H1 (cell line): Measurements from ENCODE around the gene DOK1. TPM values are rescaled to one million over a fixed set of nuclear protein-coding genes. Genes with fewer than 3 reads are reported as not detected.

ENCODE experiments used
- CTCF ChIA-PET: fragments of 300-600 bp; sonication (Branson Sonifier 250); formaldehyde crosslinking; loops from one replicate; lab custom pipeline; 2021; ENCODE audit not compliant: partially characterized antibody; lab: Charles Lee
- POLR2A ChIA-PET: fragments of 300-600 bp; sonication (Branson Sonifier 250); formaldehyde crosslinking; loops from one replicate; lab custom pipeline; 2021; ENCODE audit warnings: inconsistent platforms; ENCODE audit not compliant: partially characterized antibody; lab: Charles Lee
- DNase-seq, 2 experiments: peaks; one replicate each; pipeline versions ENCODE4 v3.0.0 to v3.0.0-alpha.2; 2010 to 2022; ENCODE audit warnings: low spot score in 2 of 2, low read depth in 1 of 2, mixed read lengths in 1 of 2
- FAIRE-seq: peaks from 2 replicates; lab custom pipeline; 2011; peaks lifted over from hg19 to GRCh38; lab: Jason Lieb, UNC
- H2AFZ ChIP-seq: 2 replicates; pipeline ENCODE4 v1.8.1; 2012; ENCODE audit warnings: low read length, inconsistent platforms
- H2AK5ac ChIP-seq: 2 replicates; pipeline ENCODE4 v1.6.1; 2013; ENCODE audit warnings: low read depth, low read length
- H2BK120ac ChIP-seq: replicated peaks from 2 replicates; pipeline ENCODE3; 2013; ENCODE audit warnings: low read depth, low read length, inconsistent platforms
- H2BK12ac ChIP-seq: 2 replicates; pipeline ENCODE4 v1.6.1; 2013; ENCODE audit warnings: low read depth, low read length
- H2BK15ac ChIP-seq: 2 replicates; pipeline ENCODE4 v1.6.1; 2013; ENCODE audit warnings: low read length
- H2BK20ac ChIP-seq: 2 replicates; pipeline ENCODE4 v1.6.1; 2013; ENCODE audit warnings: low read length
- H2BK5ac ChIP-seq: 2 replicates; pipeline ENCODE4 v1.6.1; 2013; ENCODE audit warnings: low read depth, low read length
- H3K14ac ChIP-seq: 2 replicates; pipeline ENCODE4 v1.6.1; 2013; ENCODE audit warnings: inconsistent platforms; ENCODE audit not compliant: insufficient read length
- H3K18ac ChIP-seq: 2 replicates; pipeline ENCODE4 v1.6.1; 2013; ENCODE audit warnings: low read length; ENCODE audit errors: extremely low read depth
- H3K23ac ChIP-seq: 2 replicates; pipeline ENCODE4 v1.6.1; 2013; ENCODE audit warnings: inconsistent platforms; ENCODE audit not compliant: insufficient read length
- H3K23me2 ChIP-seq: 2 replicates; pipeline ENCODE4 v1.6.1; 2013; ENCODE audit warnings: low read depth, low read length
- H3K27ac ChIP-seq: 2 replicates; pipeline ENCODE4 v1.6.1; 2011; ENCODE audit warnings: low read depth, low read length, inconsistent platforms
- H3K27me3 ChIP-seq, 4 experiments: replicated peaks in 1 of 4; 1 replicate in 1 of 4; 2 replicates in 3 of 4; pipeline versions ENCODE4 v1.6.1 to v1.8.1; 2011 to 2013; ENCODE audit warnings: low read length in 3 of 4, mild to moderate bottlenecking in 3 of 4, inconsistent platforms in 2 of 4, mixed read lengths in 2 of 4, moderate library complexity in 1 of 4; ENCODE audit not compliant: control insufficient read depth in 3 of 4, insufficient read depth in 3 of 4; ENCODE audit errors: extremely low read depth in 1 of 4
- H3K36me3 ChIP-seq, 4 experiments: 2 replicates each; pipeline versions ENCODE4 v1.6.1 to v1.8.1; 2011 to 2013; ENCODE audit warnings: mild to moderate bottlenecking in 4 of 4, low read length in 3 of 4, moderate library complexity in 2 of 4, control low read depth in 1 of 4, inconsistent platforms in 1 of 4; ENCODE audit not compliant: insufficient read depth in 4 of 4, control insufficient read depth in 2 of 4
- H3K4ac ChIP-seq: replicated peaks from 2 replicates; pipeline ENCODE3; 2013; ENCODE audit warnings: low read length, low read depth, mixed read lengths, inconsistent platforms; ENCODE audit not compliant: insufficient read length
- H3K4me1 ChIP-seq, 4 experiments: replicated peaks in 1 of 4; 1 replicate in 1 of 4; 2 replicates in 3 of 4; pipeline versions ENCODE4 v1.6.1 to v1.8.1; 2011 to 2013; ENCODE audit warnings: low read length in 3 of 4, inconsistent platforms in 2 of 4, mixed read lengths in 1 of 4; ENCODE audit not compliant: insufficient read depth in 4 of 4, control insufficient read depth in 3 of 4
- H3K4me2 ChIP-seq, 2 experiments: 2 replicates each; pipeline versions ENCODE4 v1.6.1 to v1.8.1; 2011 to 2013; ENCODE audit warnings: low read depth in 2 of 2, low read length in 2 of 2, control low read depth in 1 of 2, inconsistent platforms in 1 of 2, mild to moderate bottlenecking in 1 of 2; ENCODE audit not compliant: insufficient read depth in 1 of 2
- H3K4me3 ChIP-seq, 4 experiments: fragments of 200-600, 300-600 bp in 1 of 4; sonication (generic), shearing (Covaris generic), sonication (Bioruptor Twin) in 1 of 4; 2 replicates each; pipeline versions ENCODE4 v1.5.1 to v1.8.1; 2011 to 2016; ENCODE audit warnings: low read length in 4 of 4, low read depth in 3 of 4, control low read depth in 2 of 4, inconsistent platforms in 2 of 4, mild to moderate bottlenecking in 2 of 4, mixed read lengths in 1 of 4, moderate library complexity in 1 of 4; ENCODE audit not compliant: insufficient read depth in 2 of 4; ENCODE audit errors: extremely low read depth in 1 of 4
- H3K56ac ChIP-seq: replicated peaks from 2 replicates; pipeline ENCODE3; 2013; ENCODE audit warnings: low read depth, mild to moderate bottlenecking, mixed read lengths, low read length, inconsistent platforms; ENCODE audit not compliant: insufficient read length
- H3K79me1 ChIP-seq: 2 replicates; pipeline ENCODE4 v1.6.1; 2013; ENCODE audit warnings: low read depth, low read length, control low read depth
- H3K79me2 ChIP-seq, 2 experiments: 2 replicates each; pipeline versions ENCODE4 v1.6.1 to v1.8.1; 2012 to 2013; ENCODE audit warnings: low read length in 2 of 2, mild to moderate bottlenecking in 2 of 2, inconsistent platforms in 1 of 2; ENCODE audit not compliant: insufficient read depth in 2 of 2, control insufficient read depth in 1 of 2
- H3K9ac ChIP-seq, 4 experiments: replicated peaks in 1 of 4; 1 replicate in 1 of 4; 2 replicates in 3 of 4; pipeline versions ENCODE4 v1.6.1 to v1.8.1; 2011 to 2013; ENCODE audit warnings: low read depth in 3 of 4, low read length in 3 of 4, control low read depth in 2 of 4, mild to moderate bottlenecking in 2 of 4, moderate library complexity in 2 of 4, inconsistent platforms in 1 of 4; ENCODE audit errors: extremely low read depth in 1 of 4
- H3K9me3 ChIP-seq, 2 experiments: 2 replicates each; pipeline versions ENCODE4 v1.6.1 to v1.8.1; 2012 to 2013; ENCODE audit warnings: mild to moderate bottlenecking in 2 of 2, moderate library complexity in 2 of 2, control low read depth in 1 of 2, inconsistent platforms in 1 of 2, low read depth in 1 of 2, low read length in 1 of 2, mixed read lengths in 1 of 2; ENCODE audit not compliant: insufficient read depth in 2 of 2
- H4K20me1 ChIP-seq, 2 experiments: replicated peaks in 1 of 2; 2 replicates each; pipeline versions ENCODE3 to v1.8.1; 2011 to 2013; ENCODE audit warnings: inconsistent platforms in 2 of 2, low read length in 2 of 2, mild to moderate bottlenecking in 1 of 2; ENCODE audit not compliant: insufficient read depth in 2 of 2, control insufficient read depth in 1 of 2
- H4K5ac ChIP-seq: 2 replicates; pipeline ENCODE4 v1.6.1; 2013; ENCODE audit warnings: low read length, low read depth, mixed read lengths, inconsistent platforms; ENCODE audit not compliant: insufficient read length
- H4K8ac ChIP-seq: 2 replicates; pipeline ENCODE4 v1.8.0; 2013; ENCODE audit warnings: mild to moderate bottlenecking, moderate library complexity, low read length, inconsistent platforms; ENCODE audit not compliant: insufficient read depth; ENCODE audit errors: extremely low read depth
- H4K91ac ChIP-seq: replicated peaks from 2 replicates; pipeline ENCODE3; 2013; ENCODE audit warnings: low read length, mixed read lengths, inconsistent platforms; ENCODE audit not compliant: insufficient read length
- GTF2F1 ChIP-seq: IDR thresholded peaks from 2 replicates; pipeline ENCODE4 v1.6.1; 2012; ENCODE audit warnings: low read depth, low read length, improper control_type of control experiment, borderline replicate concordance
- JUN ChIP-seq: IDR thresholded peaks from 2 replicates; pipeline ENCODE4 v1.6.1; 2011; ENCODE audit warnings: low read depth, mild to moderate bottlenecking, improper control_type of control experiment, low read length
- SP2 ChIP-seq: IDR thresholded peaks from 2 replicates; pipeline ENCODE4 v1.6.1; 2012; ENCODE audit warnings: mild to moderate bottlenecking, low read length, inconsistent platforms
- WGBS, 2 experiments: shearing (Covaris generic) in 1 of 2; methylation state at CpG; one replicate each; pipeline versions ENCODE4 v1.1.6 to v1.1.7; 2013 to 2015; ENCODE audit warnings: low lambda C conversion rate in 2 of 2, mixed read lengths in 2 of 2, inconsistent platforms in 1 of 2, low coverage in 1 of 2, missing lambda C conversion rate in 1 of 2; ENCODE audit not compliant: insufficient replicate concordance in 2 of 2, insufficient coverage in 1 of 2, insufficient read length in 1 of 2; ENCODE audit errors: extremely low coverage in 1 of 2, missing lambda C conversion rate in 1 of 2; 5-methylcytosine and 5-hydroxymethylcytosine counted together
- polyA plus RNA-seq, 7 experiments: library from polyadenylated mRNA; depleted of rRNA in 3 of 7; stranded (reverse) in 5 of 7; unstranded in 2 of 7; fragments of >200 nt in 5 of 7; fragments of 200-250 nt in 2 of 7; gene quantifications; 1 replicate in 5 of 7; 2 replicates in 1 of 7; 4 replicates in 1 of 7; pipeline versions ENCODE4 v1.2.1 to v1.2.3, GENCODE V29; 2011 to 2013; ENCODE audit warnings: missing spikeins in 2 of 7, mixed read lengths in 2 of 7
- total RNA-seq: library from RNA; stranded (reverse); fragmentation: NEBNext Ultra II Directional; extraction: Animal tissue kit (Norgen Biotek cat#: 25700); gene quantifications from 2 replicates; pipeline ENCODE4 v1.2.1, GENCODE V29; 2021

The DOK1 gene
- total and polyA plus RNA-seq, 2 of the 8 experiments (the other 6 are each of a cell fraction or from before 2014, with no cell fraction given): 11.0 to 14.3 TPM

DNA sequence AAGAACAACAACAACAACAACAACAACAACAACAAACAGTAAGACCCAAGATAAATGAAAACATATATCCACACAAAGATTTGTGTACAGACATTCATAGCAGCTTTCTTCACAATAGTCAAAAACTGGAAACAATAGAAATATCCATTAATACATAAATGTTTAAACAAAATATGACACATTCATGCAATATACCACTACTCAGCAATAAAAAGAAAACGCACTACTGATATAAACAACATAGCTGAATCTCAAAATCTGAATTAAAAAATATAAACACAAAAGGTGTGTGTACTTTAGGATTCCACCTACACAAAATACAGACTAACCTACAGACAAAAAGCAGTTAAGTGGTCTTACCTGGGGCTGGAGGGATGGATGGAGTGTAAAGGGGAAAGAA is 42.1 kb downstream of the DOK1 start:
- H3K4me2 ChIP-seq: no peak overlapping the region
- no peak overlapping the region for H3K27ac ChIP-seq
- H3K4me3 ChIP-seq: no peak overlapping the region

More for the DNA sequence above, 42.1 kb downstream of the DOK1 start:
- H2BK120ac ChIP-seq: no peak overlapping the region
- no peaks in the 10 kb centered on the region for H3K4me1 ChIP-seq
- CTCF ChIA-PET: interaction anchor here (1.3 kb wide), 1 partner anchor 9 kb away, joined by 10 read pairs; no protein-coding TSS in a partner anchor
- FAIRE-seq: no peak
- H2BK15ac ChIP-seq: no peak overlapping the region
- H4K20me1 ChIP-seq: no peaks in the 10 kb centered on the region
- no peak overlapping the region for H4K91ac ChIP-seq
- TF ChIP-seq GTF2F1 (no peak), JUN (no peak), SP2 (no peak)
- 75% methylated on average over 1 of the region's 1 CpG; no CpG with 5 or more reads in 1 of the 2 experiments for WGBS, 2 experiments
- no peak overlapping the region for H2BK20ac ChIP-seq
- no peak overlapping the region for H4K8ac ChIP-seq
- H3K18ac ChIP-seq: no peak overlapping the region
- no peaks in the 10 kb centered on the region for H3K23me2 ChIP-seq
- H3K9ac ChIP-seq: no peak overlapping the region
- no peak overlapping the region for H2BK5ac ChIP-seq
- no peak overlapping the region for H3K4ac ChIP-seq
- H3K14ac ChIP-seq: no peak overlapping the region
- H2AK5ac ChIP-seq: no peak overlapping the region
- H3K9me3 ChIP-seq: no peaks in the 10 kb centered on the region
- DNase-seq: no peak
- no peaks in the 10 kb centered on the region for H3K36me3 ChIP-seq
- POLR2A ChIA-PET: no interaction called here
- no peak overlapping the region for H2BK12ac ChIP-seq
- H3K79me2 ChIP-seq: no peaks in the 10 kb centered on the region
- H3K23ac ChIP-seq: no peak overlapping the region
- H4K5ac ChIP-seq: no peak overlapping the region
- H3K27me3 ChIP-seq: no peaks in the 10 kb centered on the region
- no peaks in the 10 kb centered on the region for H3K79me1 ChIP-seq
- no peak overlapping the region for H2AFZ ChIP-seq
- no peak overlapping the region for H3K56ac ChIP-seq
